NCI-H526 treated with DMSO at 0.1 percent for 48 hours (cell line): ENCODE data around the gene RABL6.
"Not testable (repeated sequence)": the region's sequence is repeated elsewhere in the genome, so short reads cannot be mapped to it uniquely, and the experiment has no call there.

Experiments
- DNase-seq: peaks from one replicate; lab custom pipeline; 2025; lab: John Stamatoyannopoulos, UW

The RABL6 gene

GRCh38 chr9:136807281-136808074, at the start of gene RABL6:
RABL6 (plus strand) TSS chr9:136807948; CDS start chr9:136808197, 249 bp downstream.
- DNase-seq = peak; percentile 25

- DNase-seq = no peak
These were observed 48.7 kb upstream of the RABL6 start for GRCh38 chr9:136759001-136759400.

- DNase-seq = no peak
These were observed 48.1 kb upstream of the RABL6 start for GRCh38 chr9:136759436-136760325.

GRCh38 chr9:136760424-136760823, 47.3 kb upstream of the RABL6 start:
- DNase-seq = no peak

GRCh38 chr9:136760834-136761544, 46.8 kb upstream of the RABL6 start:
- peak; percentile 33 for DNase-seq

- DNase-seq = no peak
These were observed 46.2 kb upstream of the RABL6 start for GRCh38 chr9:136761545-136761981.

GRCh38 chr9:136762221-136762691, 45.5 kb upstream of the RABL6 start:
- DNase-seq = no peak

- peak; percentile 35 for DNase-seq
These were observed 44.7 kb upstream of the RABL6 start for GRCh38 chr9:136762915-136763648.

- no peak for DNase-seq
These were observed 44.1 kb upstream of the RABL6 start for GRCh38 chr9:136763649-136764035.

GRCh38 chr9:136764301-136764891, 43.4 kb upstream of the RABL6 start, which contains the start of gene LCN15:
LCN15 (minus strand) TSS chr9:136764518; CDS start chr9:136764488, 30 bp downstream.
- no peak for DNase-seq

- DNase-seq = no peak
These were observed 42.7 kb upstream of the RABL6 start for GRCh38 chr9:136765041-136765440.

GRCh38 chr9:136765745-136766409, 41.9 kb upstream of the RABL6 start:
- DNase-seq = not testable (repeated sequence)

GRCh38 chr9:136766410-136767120, 41.2 kb upstream of the RABL6 start:
- peak; percentile 36 for DNase-seq

GRCh38 chr9:136769710-136770191, 38.0 kb upstream of the RABL6 start:
- DNase-seq = no peak

GRCh38 chr9:136771907-136772415, 35.8 kb upstream of the RABL6 start:
- DNase-seq = no peak

GRCh38 chr9:136773386-136774044, 34.2 kb upstream of the RABL6 start:
- DNase-seq = no peak

GRCh38 chr9:136774416-136775045, 33.2 kb upstream of the RABL6 start:
- no peak for DNase-seq

- no peak for DNase-seq
These were observed 32.6 kb upstream of the RABL6 start for GRCh38 chr9:136775191-136775590.
